GM23338 (cell line): ENCODE data around the gene ZNF804A. TPM values are rescaled to one million over a fixed set of nuclear protein-coding genes. Genes with fewer than 3 reads are reported as not detected.

Source experiments
- ATAC-seq: fragments of 200-7000 bp; cut with Tn5 transposase; 3 replicates; pipeline ENCODE4 v1.9.1; 2020
- DNase-seq: peaks from one replicate; pipeline ENCODE4 v3.0.0-alpha.2; 2015; ENCODE audit warnings: low spot score
- H2AFZ ChIP-seq: fragments of 200-600 bp; sonication (generic); 2 replicates; pipeline ENCODE4 v1.8.0; 2016; ENCODE audit warnings: antibody characterized with exemption, mild to moderate bottlenecking, moderate library complexity
- H3F3A ChIP-seq: fragments of 200-600 bp; sonication (generic); replicated peaks from 2 replicates; pipeline ENCODE4 v1.8.0; 2017; ENCODE audit warnings: antibody characterized with exemption, mixed run types, low read depth
- H3K27ac ChIP-seq: fragments of 200-600 bp; sonication (generic); 2 replicates; pipeline ENCODE4 v1.6.1; 2016; ENCODE audit warnings: low read depth
- H3K27me3 ChIP-seq: fragments of 200-600 bp; sonication (generic); 2 replicates; pipeline ENCODE4 v1.8.0; 2016; ENCODE audit warnings: mild to moderate bottlenecking, mixed run types, moderate library complexity; ENCODE audit not compliant: insufficient read depth
- H3K36me3 ChIP-seq: fragments of 200-600 bp; sonication (generic); 2 replicates; pipeline ENCODE4 v1.8.0; 2016; ENCODE audit warnings: mild to moderate bottlenecking; ENCODE audit not compliant: insufficient read depth
- H3K4me1 ChIP-seq: fragments of 200-600 bp; sonication (generic); 2 replicates; pipeline ENCODE4 v1.8.0; 2016; ENCODE audit warnings: mild to moderate bottlenecking, moderate library complexity; ENCODE audit not compliant: insufficient read depth
- H3K4me2 ChIP-seq: fragments of 200-600 bp; sonication (generic); 2 replicates; pipeline ENCODE4 v1.7.1; 2017; ENCODE audit warnings: mixed run types
- H3K4me3 ChIP-seq: fragments of 200-600 bp; sonication (generic); 2 replicates; pipeline ENCODE4 v1.6.1; 2016; ENCODE audit warnings: mixed run types
- H3K79me2 ChIP-seq: fragments of 200-600 bp; sonication (generic); replicated peaks from 2 replicates; pipeline ENCODE4 v1.8.0; 2017; ENCODE audit warnings: mild to moderate bottlenecking; ENCODE audit not compliant: insufficient read depth
- H3K9me2 ChIP-seq: fragments of 200-600 bp; sonication (generic); 2 replicates; pipeline ENCODE4 v1.8.0; 2017; ENCODE audit not compliant: insufficient read depth
- H4K20me1 ChIP-seq: fragments of 200-600 bp; sonication (generic); replicated peaks from 2 replicates; pipeline ENCODE4 v1.8.0; 2017; ENCODE audit warnings: mild to moderate bottlenecking; ENCODE audit not compliant: insufficient read depth
- H3K27ac Mint-ChIP-seq: 2 replicates; pipeline ENCODE4 v1.8.0; 2020; ENCODE audit warnings: inconsistent platforms, mild to moderate bottlenecking, moderate library complexity, mixed read lengths
- H3K27me3 Mint-ChIP-seq: 3 replicates; pipeline ENCODE4 v1.8.0; 2022; ENCODE audit warnings: low read depth, mild to moderate bottlenecking, moderate library complexity, mixed read lengths, inconsistent platforms; ENCODE audit not compliant: insufficient read depth, poor library complexity
- H3K36me3 Mint-ChIP-seq: 3 replicates; pipeline ENCODE4 v1.8.0; 2021; ENCODE audit warnings: low read depth, mild to moderate bottlenecking, inconsistent platforms, moderate library complexity, mixed read lengths
- H3K4me1 Mint-ChIP-seq: 3 replicates; pipeline ENCODE4 v1.8.0; 2020; ENCODE audit warnings: mild to moderate bottlenecking, inconsistent platforms, mixed read lengths
- H3K4me3 Mint-ChIP-seq: 3 replicates; pipeline ENCODE4 v1.8.0; 2021; ENCODE audit warnings: moderate library complexity, mild to moderate bottlenecking, inconsistent platforms, mixed read lengths
- H3K9me3 Mint-ChIP-seq: 3 replicates; pipeline ENCODE4 v1.8.0; 2020; ENCODE audit warnings: moderate library complexity, mild to moderate bottlenecking, inconsistent platforms, mixed read lengths
- CREB1 ChIP-seq: fragments of 250-450 bp; sonication (Bioruptor Pico); IDR thresholded peaks from 2 replicates; pipeline ENCODE4 v1.5.0; 2020; ENCODE audit warnings: low read depth, mild to moderate bottlenecking, moderate library complexity
- JUNB ChIP-seq: IDR thresholded peaks from one replicate; pipeline ENCODE4 v1.6.1; 2016; ENCODE audit warnings: antibody characterized with exemption; ENCODE audit not compliant: unreplicated experiment
- NANOG ChIP-seq: IDR thresholded peaks from 2 replicates; pipeline ENCODE4 v1.6.1; 2016; ENCODE audit warnings: antibody characterized with exemption, borderline replicate concordance
- POLR2AphosphoS5 ChIP-seq: IDR thresholded peaks from 2 replicates; pipeline ENCODE4 v1.6.1; 2016; ENCODE audit warnings: antibody characterized with exemption, low read depth
- STAT1 ChIP-seq: IDR thresholded peaks from one replicate; pipeline ENCODE4 v1.6.1; 2016; ENCODE audit warnings: antibody characterized with exemption; ENCODE audit not compliant: unreplicated experiment
- ZNF331 ChIP-seq: fragments of 250-450 bp; sonication (Bioruptor Pico); IDR thresholded peaks from 2 replicates; pipeline ENCODE4 v1.5.0; 2020; ENCODE audit warnings: low read depth, mild to moderate bottlenecking, moderate library complexity
- ZNF462 ChIP-seq: fragments of 250-450 bp; sonication (Bioruptor Pico); IDR thresholded peaks from 2 replicates; pipeline ENCODE4 v1.5.0; 2020; ENCODE audit warnings: mild to moderate bottlenecking, moderate library complexity
- polyA plus RNA-seq: library from polyadenylated mRNA; unstranded; fragments of >200 nt; fragmentation: Nextera tagmentation; extraction: Ambion mirVana; gene quantifications from 2 replicates; pipeline ENCODE4 v1.2.1, GENCODE V29; 2016
- total RNA-seq: library from RNA; depleted of rRNA; stranded (reverse); fragments of >200 nt; shearing (Covaris generic); gene quantifications from 2 replicates; pipeline ENCODE4 v1.2.3, GENCODE V29; 2014

The ZNF804A gene
- total and polyA plus RNA-seq, 2 experiments from 2014 or later: not detected

GRCh38 chr2:184835398-184835715 is 237.0 kb downstream of the ZNF804A start:
- ATAC-seq (peak; percentile 31; the same call in 2 of the 3 replicates), DNase-seq (no peak)
- Histone ChIP-seq H3K9me2 (peaks cover 2% of the 10 kb centered on the region; the same call in 1 of the 2 replicates), H4K20me1 (no peaks in the 10 kb centered on the region), H3K79me2 (no peaks in the 10 kb centered on the region), H3K4me2 (no peak overlapping the region), H3K4me1 (peaks cover 20% of the 10 kb centered on the region), H3K4me3 (no peak overlapping the region), H3K27ac (no peak overlapping the region), H3K27me3 (no peaks in the 10 kb centered on the region), H2AFZ (peak overlapping the region; percentile 67; the same call in 1 of the 2 replicates), H3K36me3 (no peaks in the 10 kb centered on the region), H3F3A (no peaks in the 10 kb centered on the region)
- H3K4me1 Mint-ChIP-seq: peaks cover 45% of the 10 kb centered on the region
- no peak for TF ChIP-seq ZNF462
- H3K27me3 Mint-ChIP-seq: no peaks in the 10 kb centered on the region
- no peak overlapping the region for H3K27ac Mint-ChIP-seq
- H3K4me3 Mint-ChIP-seq: no peak overlapping the region
- H3K36me3 Mint-ChIP-seq: no peaks in the 10 kb centered on the region
- H3K9me3 Mint-ChIP-seq: no peaks in the 10 kb centered on the region

GRCh38 chr2:184847331-184847730 is 249.0 kb downstream of the ZNF804A start:
- no peaks in the 10 kb centered on the region for H3K36me3 ChIP-seq
- no peak overlapping the region for H2AFZ ChIP-seq
- H3K4me1 Mint-ChIP-seq: peaks cover 6% of the 10 kb centered on the region; the same call in 2 of the 3 replicates
- H3K36me3 Mint-ChIP-seq: no peaks in the 10 kb centered on the region
- H3K27ac Mint-ChIP-seq: no peak overlapping the region
- H3K9me2 ChIP-seq: no peaks in the 10 kb centered on the region; the same call in 1 of the 2 replicates
- H3K4me1 ChIP-seq: no peaks in the 10 kb centered on the region
- ATAC-seq (no peak), DNase-seq (no peak)
- H3K9me3 Mint-ChIP-seq: no peaks in the 10 kb centered on the region
- no peaks in the 10 kb centered on the region for H3F3A ChIP-seq
- no peak overlapping the region for H3K4me2 ChIP-seq
- no peaks in the 10 kb centered on the region for H3K27me3 ChIP-seq
- H3K27ac ChIP-seq: no peak overlapping the region
- no peaks in the 10 kb centered on the region for H3K27me3 Mint-ChIP-seq
- no peak overlapping the region for H3K4me3 ChIP-seq
- no peak overlapping the region for H3K4me3 Mint-ChIP-seq
- no peaks in the 10 kb centered on the region for H3K79me2 ChIP-seq
- H4K20me1 ChIP-seq: no peaks in the 10 kb centered on the region
- TF ChIP-seq POLR2AphosphoS5: no peak
- no peak for TF ChIP-seq ZNF331
- TF ChIP-seq ZNF462: no peak
- no peak for TF ChIP-seq STAT1
- no peak for TF ChIP-seq CREB1 (CRISPR knock-in tag)
- TF ChIP-seq JUNB: no peak
- no peak for TF ChIP-seq NANOG
